Measurements from ENCODE around the gene VCPKMT. TPM values are rescaled to one million over a fixed set of nuclear protein-coding genes. Genes with fewer than 3 reads are reported as not detected.

VCPKMT gene
- total and polyA plus RNA-seq, 9 of the 15 experiments (the other 6 are each of a cell fraction or from before 2014, with no cell fraction given), result 2.7 to 7.8 (median 6.3) TPM

GRCh38 chr14:50061664-50062437, 54.5 kb downstream of the VCPKMT start (continued):
- TF ChIP-seq MEIS2 (IDR thresholded peaks at IDR 0.05; ENCODE audit: partially characterized antibody) (peak; percentile 80), SREBF2 (CRISPR knock-in tag; IDR thresholded peaks at IDR 0.05) (no peak), U2AF2 (optimal IDR thresholded peaks at IDR 0.05; ENCODE audit: low read depth, low read length) (no peak), STAT5A (IDR thresholded peaks at IDR 0.05; ENCODE audit: borderline replicate concordance, low read length) (no peak), EP300 (IDR thresholded peaks at IDR 0.05; ENCODE audit: low read length) (peak; percentile 47), TFAP4 (CRISPR knock-in tag; IDR thresholded peaks at IDR 0.05; ENCODE audit: borderline replicate concordance) (peak; percentile 84), ETV5 (CRISPR knock-in tag; IDR thresholded peaks at IDR 0.05; ENCODE audit: low read depth) (peak; percentile 78), PKNOX1 (IDR thresholded peaks at IDR 0.05) (peak; percentile 28; the same call in 1 of the 2 replicates), CTBP1 (IDR thresholded peaks at IDR 0.05; ENCODE audit: borderline replicate concordance) (peak; percentile 63), PATZ1 (CRISPR knock-in tag; IDR thresholded peaks at IDR 0.05; ENCODE audit: borderline replicate concordance) (no peak), CXXC5 (CRISPR knock-in tag; IDR thresholded peaks at IDR 0.05) (peak; percentile 6; the same call in 1 of the 2 replicates), NR0B1 (IDR thresholded peaks at IDR 0.05; ENCODE audit: partially characterized antibody) (no peak), DACH1 (IDR thresholded peaks at IDR 0.05; ENCODE audit: partially characterized antibody) (peak; percentile 16), ZBTB33 (CRISPR knock-in tag; IDR thresholded peaks at IDR 0.05) (peak; percentile 82), SP1 (CRISPR knock-in tag; IDR thresholded peaks at IDR 0.05) (0 out of 2 replicates have a peak, but pooled peaks have one; percentile 29), NR2C2 (CRISPR knock-in tag; IDR thresholded peaks at IDR 0.05) (0 out of 2 replicates have a peak, but pooled peaks have one; percentile 35), NR2C2 (tag; IDR thresholded peaks at IDR 0.05) (peak; percentile 66; the same call in 1 of the 2 replicates), CREM (IDR thresholded peaks at IDR 0.05; ENCODE audit: low read depth) (peak; percentile 28; the same call in 1 of the 2 replicates), KLF10 (CRISPR knock-in tag; IDR thresholded peaks at IDR 0.05) (no peak), ETV1 (tag; conservative IDR thresholded peaks at IDR 0.05; ENCODE audit: low read depth) (peak; percentile 84), RBFOX2 (IDR thresholded peaks at IDR 0.05; ENCODE audit: low read depth, low read length) (peak; percentile 75)

Data from K562 (cell line).